A375 (cell line): ENCODE measurements around the gene CD244. TPM values are rescaled to one million over a fixed set of nuclear protein-coding genes. Genes with fewer than 3 reads are reported as not detected.

Source experiments
- total RNA-seq: library from RNA; depleted of rRNA; stranded (reverse); fragments of >200 nt; shearing (Covaris generic); gene quantifications from 2 replicates; pipeline ENCODE4 v1.2.3, GENCODE V29; 2014; rRNA removed

CD244 gene
- not detected in 2 replicates for total RNA-seq

GRCh38 chr1:160862203-160863060 is at the start of gene CD244:
TSS of gene CD244 (minus strand) at chr1:160862887. CDS start at chr1:160862677, 210 bp downstream.

GRCh38 chr1:160885042-160885441 is 22.4 kb upstream of the CD244 start, which contains the start of gene ITLN1:
TSS of gene ITLN1 (minus strand) at chr1:160885180. CDS start at chr1:160884877, 303 bp downstream.

GRCh38 chr1:160795951-160796383 is 66.7 kb downstream of the CD244 start, which contains the start of gene LY9:
TSS of gene LY9 (plus strand) at chr1:160796174. CDS start at chr1:160796188, 14 bp downstream.

Other genes with a start within 250 kb of the CD244 start
- gene SLAMF1, start 215.8 kb downstream of the CD244 start, total RNA-seq, result not detected in 2 replicates
- gene CD48, start 151.1 kb downstream of the CD244 start, total RNA-seq, result not detected in 2 replicates
- gene SLAMF7, start 123.6 kb downstream of the CD244 start, total RNA-seq, result 1.8 and 3.2 TPM in 2 replicates
- not detected in 2 replicates for gene LY9, start 66.7 kb downstream of the CD244 start, total RNA-seq
- gene ITLN1, start 22.3 kb upstream of the CD244 start, total RNA-seq, result not detected in 2 replicates
- 0.15 TPM in 1 of 2 replicates, not detected in the other for gene ITLN2, start 91.9 kb upstream of the CD244 start, total RNA-seq
- gene F11R, start 158.3 kb upstream of the CD244 start, total RNA-seq, result 4.0 and 5.7 TPM in 2 replicates
- gene TSTD1, start 176.1 kb upstream of the CD244 start, total RNA-seq, result 0.83 TPM in 1 of 2 replicates, not detected in the other
- gene USF1, start 183.1 kb upstream of the CD244 start, total RNA-seq, result 80.3 and 97.9 TPM in 2 replicates
- 1.1 and 2.7 TPM in 2 replicates for gene ARHGAP30, start 207.0 kb upstream of the CD244 start, total RNA-seq
- gene NECTIN4, start 226.7 kb upstream of the CD244 start, total RNA-seq, result 0.27 and 1.2 TPM in 2 replicates
- gene KLHDC9, start 235.5 kb upstream of the CD244 start, total RNA-seq, result not detected in 2 replicates